HG02798 (cell line): ENCODE results near the gene GCM1.

ENCODE experiments used
- ATAC-seq: cut with Tn5 transposase; IDR thresholded peaks from one replicate; pipeline ENCODE4 v1.9.1; 2021; ENCODE audit warnings: mild to moderate bottlenecking; ENCODE audit not compliant: unreplicated experiment, poor library complexity

Gene GCM1

DNA sequence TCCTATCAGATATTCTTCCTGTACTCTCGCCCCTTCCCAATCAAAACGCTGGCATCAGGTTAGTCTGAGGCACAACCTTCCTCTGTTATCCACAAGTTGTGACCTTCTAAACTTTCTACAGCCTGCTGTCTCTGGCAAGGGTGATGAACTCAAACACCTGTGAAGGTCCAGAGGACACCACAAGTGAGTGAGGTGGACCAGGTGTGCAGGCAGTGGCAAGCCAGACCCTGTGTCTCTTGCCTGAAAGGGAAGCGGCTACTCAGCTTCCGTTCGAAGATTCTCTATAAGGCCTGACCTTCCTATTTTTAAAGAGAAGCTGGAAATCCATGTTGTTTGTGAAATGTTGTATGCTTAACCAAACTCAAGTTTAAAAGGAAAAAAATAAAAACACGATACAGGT lies 36.8 kb downstream of the GCM1 start:
- no peak for ATAC-seq

DNA sequence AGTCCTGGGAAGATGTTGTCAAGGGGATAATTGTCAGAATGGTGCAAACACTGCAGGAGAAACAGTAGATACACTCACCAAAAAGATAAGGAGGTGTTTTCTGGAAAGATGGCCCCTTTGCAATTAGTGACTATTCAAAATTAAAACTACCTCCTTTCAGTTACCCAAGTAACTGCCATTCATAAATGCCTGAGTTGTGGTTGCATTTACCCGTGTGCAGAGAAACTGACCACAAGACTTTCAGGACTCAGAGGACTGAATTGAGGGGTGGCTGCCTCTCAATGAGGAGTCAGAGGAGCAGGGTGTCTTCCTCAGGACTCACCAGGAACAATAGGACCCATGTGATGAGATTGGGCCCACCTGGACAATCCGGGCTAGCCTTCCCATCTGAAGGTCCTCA lies 39.0 kb downstream of the GCM1 start:
- peak; percentile 74 for ATAC-seq

DNA sequence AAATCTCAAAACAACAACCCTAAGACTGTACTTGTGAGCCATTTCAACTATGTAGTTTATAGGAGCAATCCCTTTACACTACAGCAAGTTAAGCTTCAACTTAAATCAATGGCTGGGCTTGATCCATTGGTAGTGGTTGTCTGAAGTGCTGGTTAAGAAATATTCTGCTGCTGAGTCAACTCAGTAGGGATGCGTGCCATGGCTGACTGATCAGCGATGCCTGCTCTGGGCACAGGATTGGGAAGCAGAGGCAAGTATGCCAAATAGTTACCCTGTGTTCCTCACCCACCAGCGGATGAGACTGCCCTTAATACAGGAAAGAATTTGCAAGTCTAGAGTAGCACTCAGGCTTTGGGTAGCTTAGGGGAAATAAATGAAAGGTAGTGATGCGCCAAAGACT lies 41.5 kb downstream of the GCM1 start:
- ATAC-seq: no peak

DNA sequence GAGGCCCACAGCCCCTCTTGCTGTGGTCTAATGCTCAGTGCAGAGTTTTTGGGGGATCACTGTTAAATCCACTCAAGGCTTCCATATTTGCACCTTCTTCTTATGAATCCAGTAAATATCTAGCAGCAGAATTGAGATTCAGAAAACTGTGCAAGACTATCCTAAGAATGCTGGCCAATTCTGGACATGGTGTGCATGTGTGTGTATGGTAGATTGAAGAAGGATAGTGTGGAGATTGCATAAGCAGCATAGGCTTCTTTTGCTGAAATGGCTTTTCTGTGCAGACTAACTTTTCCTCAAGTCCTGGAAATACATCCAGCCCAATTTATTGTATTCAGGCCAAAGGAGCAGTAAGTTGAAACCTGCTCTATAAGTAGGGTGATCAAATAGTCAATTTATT lies 43.7 kb downstream of the GCM1 start:
- ATAC-seq: no peak

DNA sequence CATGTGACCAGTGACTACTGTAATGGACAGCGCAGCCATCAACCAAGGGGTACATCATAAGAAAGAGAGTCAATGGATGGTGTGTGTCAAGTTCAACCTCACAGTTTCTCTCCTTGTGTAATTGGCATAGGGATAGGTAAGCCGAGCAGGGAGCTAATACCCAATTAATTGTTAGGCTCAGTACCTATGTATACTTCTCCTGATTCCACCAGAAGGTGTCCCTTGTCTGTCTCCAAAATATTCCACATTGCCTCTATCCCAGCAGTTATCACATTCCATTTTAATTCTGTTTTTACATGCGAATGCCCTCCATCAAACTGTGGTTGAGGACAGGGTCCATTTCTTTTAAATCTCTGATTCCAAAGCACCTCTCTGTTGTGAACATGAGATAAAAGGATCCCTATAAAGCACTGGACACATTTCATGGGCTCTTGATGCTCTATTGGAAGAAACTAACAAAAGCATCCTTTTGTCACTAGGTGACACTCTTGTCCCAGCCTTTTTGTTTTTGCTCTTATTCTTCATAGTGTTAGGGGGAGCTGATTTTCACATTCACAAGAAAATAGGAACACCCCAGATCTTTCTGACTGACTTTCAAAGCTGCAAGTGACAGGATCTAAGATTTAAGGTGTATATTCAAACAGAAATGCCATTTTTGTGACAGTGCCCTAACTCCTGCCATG lies 44.5 kb downstream of the GCM1 start:
- no peak for ATAC-seq

DNA sequence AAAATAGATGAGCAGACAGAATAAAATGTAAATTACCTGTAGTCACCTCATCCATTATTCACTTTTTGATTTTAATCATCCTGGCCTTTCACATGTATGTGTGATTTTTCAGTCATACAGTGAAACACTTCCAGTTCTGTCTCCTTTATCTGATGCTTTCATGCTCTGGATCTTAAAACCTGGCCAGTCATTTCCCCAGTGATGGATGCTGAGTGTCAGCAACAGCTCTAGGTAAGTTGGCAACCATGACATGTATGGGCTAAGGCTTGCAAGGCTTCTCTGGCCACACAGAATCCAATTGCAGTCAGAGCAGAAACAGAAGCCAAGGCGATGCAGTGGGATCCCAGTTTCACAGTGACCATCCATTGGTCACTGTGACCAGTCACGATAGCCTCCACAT lies 47.6 kb downstream of the GCM1 start:
- no peak for ATAC-seq

DNA sequence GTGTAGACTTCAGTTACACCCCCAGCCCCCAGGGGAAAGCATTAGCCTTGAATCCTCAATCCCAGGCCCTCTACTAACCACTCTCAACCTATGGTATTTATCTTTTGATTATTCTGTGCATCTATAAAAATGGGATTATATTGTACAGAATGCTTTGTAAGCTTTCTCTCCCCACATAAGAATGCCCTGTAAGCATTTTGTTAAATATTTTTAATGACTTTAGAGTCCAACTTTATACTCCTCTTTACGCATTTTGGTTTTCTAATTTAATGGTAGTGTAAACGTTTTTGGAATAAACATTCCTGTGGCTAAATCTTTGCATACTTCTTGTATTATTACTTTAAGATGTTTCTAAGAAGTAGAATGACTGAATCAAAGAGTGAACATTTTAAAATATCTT lies 48.1 kb downstream of the GCM1 start:
- no peak for ATAC-seq

DNA sequence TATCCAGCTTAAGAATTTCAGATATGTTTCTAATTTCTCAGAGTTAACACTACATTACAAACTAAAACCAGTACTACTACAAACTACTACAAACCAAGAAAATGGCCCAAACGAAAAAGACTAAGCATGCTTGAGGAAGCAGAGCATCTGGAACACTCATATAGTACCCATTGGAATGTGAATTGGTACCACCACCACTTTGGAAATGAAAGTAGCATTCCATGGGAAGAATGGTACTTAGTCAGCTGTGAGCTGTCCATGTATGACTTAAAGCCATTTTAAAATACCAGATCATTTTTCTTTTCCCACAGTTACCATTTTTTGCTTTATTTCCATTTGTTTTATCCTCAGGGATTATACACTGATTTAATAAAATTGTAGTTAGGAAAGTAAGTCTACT lies 52.9 kb downstream of the GCM1 start:
- no peak for ATAC-seq

DNA sequence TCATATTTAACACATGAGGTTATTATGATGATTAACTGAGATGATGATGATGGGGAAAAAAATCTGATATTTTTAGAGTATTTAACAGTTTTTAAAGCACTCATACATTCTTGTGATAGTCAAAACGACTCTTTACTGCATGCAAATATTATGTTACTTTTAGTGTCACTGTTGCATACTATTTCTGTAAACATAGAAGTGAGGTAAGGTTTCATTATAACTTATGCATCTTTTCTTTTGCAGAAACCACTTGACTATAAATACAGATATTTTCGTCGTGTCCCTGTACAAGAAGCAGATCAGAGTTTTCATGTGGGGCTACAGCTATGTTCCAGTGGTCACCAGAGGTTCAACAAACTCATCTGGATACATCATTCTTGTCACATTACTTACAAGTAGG lies 53.4 kb downstream of the GCM1 start:
- no peak for ATAC-seq

DNA sequence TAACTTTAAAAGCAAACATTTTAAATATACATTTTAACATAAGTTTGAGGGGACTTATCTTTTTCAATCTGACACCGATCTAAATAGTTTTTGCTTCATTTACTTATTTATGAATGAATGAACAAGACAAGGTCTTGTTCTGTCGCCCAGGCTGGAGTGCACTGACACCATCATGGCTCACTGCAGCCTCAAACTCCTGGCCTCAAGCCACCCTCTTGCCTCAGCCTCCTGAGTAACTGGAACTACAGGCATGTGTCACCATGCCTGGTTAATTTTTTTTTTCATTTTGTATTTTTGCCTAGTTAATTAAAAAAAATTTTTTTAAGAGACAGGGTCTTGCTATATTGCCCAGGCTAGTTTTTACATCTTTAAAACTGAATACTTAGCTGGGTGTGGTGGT lies 58.1 kb downstream of the GCM1 start:
- no peak for ATAC-seq

DNA sequence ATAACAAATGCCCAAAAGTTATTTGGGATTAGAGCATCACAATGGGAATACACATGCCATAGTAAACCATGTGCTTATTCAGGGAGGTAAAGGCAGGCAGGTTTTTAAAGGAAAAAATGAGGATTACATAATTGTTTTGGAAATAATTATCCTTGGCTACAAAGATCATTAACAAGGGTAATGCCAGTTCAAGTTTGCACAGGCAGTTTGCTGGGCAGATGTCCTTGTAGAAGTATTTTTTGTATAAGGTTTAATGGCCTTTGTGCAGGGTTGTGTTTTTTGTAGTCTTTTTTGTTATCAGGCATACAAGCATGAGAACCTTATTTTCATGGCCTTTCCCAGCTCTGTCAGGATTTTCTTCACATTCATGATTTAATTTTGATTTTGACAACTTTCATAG lies 58.7 kb downstream of the GCM1 start:
- no peak for ATAC-seq

DNA sequence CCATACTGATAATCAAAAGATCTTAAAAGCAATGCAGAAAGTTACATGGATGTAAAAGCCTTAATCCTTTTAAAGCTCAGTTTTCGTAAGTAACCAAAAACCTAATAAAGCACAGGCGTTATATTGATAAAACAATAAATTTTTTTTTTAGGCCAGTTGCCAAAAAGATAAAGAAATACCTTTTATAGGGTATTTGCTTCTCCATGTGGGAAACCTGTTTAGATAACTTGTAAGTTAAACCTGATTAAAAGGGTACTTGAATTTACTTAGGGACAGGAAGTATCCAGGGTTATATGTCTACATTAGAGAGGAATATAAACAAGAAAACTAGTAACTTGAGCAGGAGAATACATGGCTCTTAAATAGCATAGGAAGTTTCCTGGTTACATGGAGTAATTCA lies 62.3 kb downstream of the GCM1 start:
- ATAC-seq: no peak

DNA sequence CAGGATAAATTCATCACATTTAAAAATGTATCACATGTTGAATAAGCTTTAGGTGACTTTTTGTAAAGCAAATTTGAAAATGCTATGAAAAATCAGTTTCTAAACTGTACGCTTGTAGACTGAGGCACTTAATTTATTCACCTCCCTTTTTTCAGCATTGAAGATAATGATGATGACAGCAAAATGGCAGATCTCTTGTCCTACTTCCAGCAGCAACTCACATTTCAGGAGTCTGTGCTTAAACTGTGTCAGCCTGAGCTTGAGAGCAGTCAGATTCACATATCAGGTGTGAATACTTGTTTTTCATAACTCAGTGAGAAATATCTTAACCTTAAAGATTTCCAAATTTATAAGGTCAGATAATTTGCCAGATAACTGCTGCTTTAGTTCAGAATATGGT lies 67.8 kb downstream of the GCM1 start:
- no peak for ATAC-seq
